Activated naive CD8-positive, alpha-beta T cell treated with anti-CD3 and anti-CD28 coated beads for 36 hours (primary cell): Measurements from ENCODE around the gene SPEG. TPM values are rescaled to one million over a fixed set of nuclear protein-coding genes. Genes with fewer than 3 reads are reported as not detected.

Experiments
- DNase-seq: peaks from one replicate; pipeline ENCODE4 v3.0.0; 2021
- H3K27ac Mint-ChIP-seq: one replicate; pipeline ENCODE4 v1.8.0; 2022; ENCODE audit warnings: mild to moderate bottlenecking, moderate library complexity, mixed read lengths
- H3K27me3 Mint-ChIP-seq: one replicate; pipeline ENCODE4 v1.8.0; 2022; ENCODE audit warnings: mild to moderate bottlenecking, mixed read lengths
- H3K36me3 Mint-ChIP-seq: one replicate; pipeline ENCODE4 v1.8.0; 2021; ENCODE audit warnings: mild to moderate bottlenecking, mixed read lengths
- H3K4me1 Mint-ChIP-seq: one replicate; pipeline ENCODE4 v1.8.0; 2021; ENCODE audit warnings: mixed read lengths
- H3K4me3 Mint-ChIP-seq: one replicate; pipeline ENCODE4 v1.8.0; 2022; ENCODE audit warnings: mild to moderate bottlenecking, moderate library complexity, mixed read lengths
- H3K9me3 Mint-ChIP-seq: one replicate; pipeline ENCODE4 v1.8.0; 2022; ENCODE audit warnings: mixed read lengths
- total RNA-seq, 2 experiments: library from RNA; stranded (reverse); gene quantifications; one replicate each; pipeline ENCODE4 v1.2.3, GENCODE V29; 2021

The SPEG gene
- total RNA-seq, 2 experiments from 2014 or later, result 1.5 to 1.6 TPM

DNA sequence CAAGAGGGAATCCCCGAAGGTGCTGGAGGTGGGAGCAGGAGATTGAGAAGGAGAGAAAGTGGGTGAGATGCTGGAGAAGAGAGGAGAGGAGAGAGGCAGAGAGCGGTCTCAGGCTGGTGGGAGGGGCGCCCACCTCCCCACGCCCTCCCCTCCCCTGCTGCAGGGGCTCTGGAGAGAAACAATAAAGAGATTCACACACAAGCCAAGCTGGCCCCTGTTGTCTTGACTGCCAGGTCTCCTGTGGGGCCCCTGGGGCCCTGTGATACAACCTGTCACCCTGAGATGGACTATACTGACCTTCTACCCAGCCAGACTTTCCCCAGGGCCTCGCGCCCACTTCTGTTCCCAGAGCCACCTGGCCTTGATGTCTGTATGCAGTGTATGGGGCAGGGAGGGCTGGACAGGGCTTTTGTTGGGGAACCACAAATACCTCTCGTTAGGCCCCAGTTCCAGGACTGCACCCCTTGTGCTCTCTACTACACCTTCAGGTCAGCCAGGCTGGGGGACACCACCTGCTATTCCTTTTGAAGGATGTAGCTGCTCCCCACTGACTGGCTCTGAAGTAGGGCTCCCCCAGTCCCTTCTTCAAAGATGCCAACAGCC lies 8.0 kb upstream of the SPEG start:
- no peaks in the 10 kb centered on the region for H3K9me3 Mint-ChIP-seq
- no peak overlapping the region for H3K27ac Mint-ChIP-seq
- no peaks in the 10 kb centered on the region for H3K36me3 Mint-ChIP-seq
- H3K4me3 Mint-ChIP-seq, result no peak overlapping the region
- H3K27me3 Mint-ChIP-seq, result peaks cover 22% of the 10 kb centered on the region
- H3K4me1 Mint-ChIP-seq, result no peaks in the 10 kb centered on the region
- no peak for DNase-seq

DNA sequence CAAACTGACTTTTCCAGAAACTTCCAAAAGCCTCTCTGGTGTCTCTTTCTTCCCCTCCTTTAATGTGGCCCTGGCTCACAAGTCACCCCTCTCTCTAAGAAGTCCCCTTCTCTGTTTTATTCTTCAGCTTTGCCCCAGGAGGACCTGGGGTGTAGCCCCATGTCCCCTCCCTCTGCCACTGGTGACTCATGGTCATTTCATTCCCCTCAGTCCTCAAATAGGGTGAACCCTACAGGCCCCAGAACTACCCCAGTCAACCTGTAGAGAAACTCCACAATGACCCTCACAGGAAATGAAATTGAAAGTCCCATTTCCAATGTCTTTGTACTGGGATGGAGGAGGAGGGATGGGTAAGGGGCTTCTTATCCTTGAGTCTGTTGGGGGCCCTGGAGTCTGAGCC lies 6.2 kb upstream of the SPEG start:
- Mint-ChIP-seq H3K9me3 (no peaks in the 10 kb centered on the region), H3K4me3 (no peak overlapping the region)

DNA sequence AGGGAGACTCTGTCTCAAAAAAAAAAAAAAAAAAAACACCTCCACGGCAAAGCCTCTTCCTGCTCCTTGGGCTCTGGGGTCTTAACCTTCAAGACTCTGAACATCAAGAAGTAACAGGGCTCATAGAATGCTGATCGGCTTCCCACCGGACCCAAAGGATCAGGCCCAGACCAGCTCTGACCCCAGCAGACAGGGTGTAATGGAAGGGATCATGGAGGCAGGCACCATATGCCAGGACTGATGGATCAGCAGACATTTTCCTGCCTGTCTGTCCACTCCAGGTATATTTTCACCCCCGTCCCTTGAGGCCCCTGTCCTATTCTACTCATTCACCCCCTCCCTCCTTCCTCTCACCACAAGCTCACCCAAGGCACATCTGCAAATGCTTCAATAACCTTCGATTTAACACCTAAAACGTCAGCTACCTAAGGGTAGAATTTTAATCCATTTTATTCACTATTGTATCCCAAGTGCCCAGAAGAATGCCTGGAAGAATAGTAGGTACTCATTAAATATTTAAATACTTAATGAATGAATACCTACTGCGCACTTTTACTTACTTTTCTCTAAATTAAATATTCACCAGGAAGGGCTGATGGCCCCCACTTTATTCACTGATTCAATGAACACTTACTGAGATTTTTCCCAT lies 4.6 kb upstream of the SPEG start:
- Mint-ChIP-seq H3K4me1 (no peaks in the 10 kb centered on the region), H3K27me3 (peaks cover 21% of the 10 kb centered on the region), H3K4me3 (no peak overlapping the region), H3K27ac (no peak overlapping the region), H3K9me3 (no peaks in the 10 kb centered on the region), H3K36me3 (no peaks in the 10 kb centered on the region)
- DNase-seq, result no peak

More for the DNA sequence above, 6.2 kb upstream of the SPEG start:
- no peak for DNase-seq
- no peak overlapping the region for H3K27ac Mint-ChIP-seq
- no peaks in the 10 kb centered on the region for H3K4me1 Mint-ChIP-seq
- no peaks in the 10 kb centered on the region for H3K36me3 Mint-ChIP-seq
- H3K27me3 Mint-ChIP-seq, result peaks cover 20% of the 10 kb centered on the region

- H3K4me1 Mint-ChIP-seq, result no peaks in the 10 kb centered on the region
- no peak overlapping the region for H3K4me3 Mint-ChIP-seq
- DNase-seq, result no peak
- peaks cover 25% of the 10 kb centered on the region for H3K27me3 Mint-ChIP-seq
- no peak overlapping the region for H3K27ac Mint-ChIP-seq
- no peaks in the 10 kb centered on the region for H3K9me3 Mint-ChIP-seq
- H3K36me3 Mint-ChIP-seq, result no peaks in the 10 kb centered on the region
Observed at GRCh38 chr2:219430633-219431615, 3.7 kb upstream of the SPEG start.

GRCh38 chr2:219433666-219434467 lies 776 bp upstream of the SPEG start:
- H3K36me3 Mint-ChIP-seq, result no peaks in the 10 kb centered on the region
- peak; percentile 52 for DNase-seq
- no peaks in the 10 kb centered on the region for H3K9me3 Mint-ChIP-seq
- H3K4me1 Mint-ChIP-seq, result no peaks in the 10 kb centered on the region
- H3K27me3 Mint-ChIP-seq, result peaks cover 22% of the 10 kb centered on the region
- no peak overlapping the region for H3K27ac Mint-ChIP-seq
- no peak overlapping the region for H3K4me3 Mint-ChIP-seq

- Mint-ChIP-seq H3K36me3 (no peaks in the 10 kb centered on the region), H3K27ac (no peak overlapping the region), H3K9me3 (no peaks in the 10 kb centered on the region), H3K27me3 (peaks cover 22% of the 10 kb centered on the region), H3K4me3 (no peak overlapping the region), H3K4me1 (no peaks in the 10 kb centered on the region)
- no peak for DNase-seq
Observed at GRCh38 chr2:219434468-219434717, 250 bp upstream of the SPEG start.

- H3K27ac Mint-ChIP-seq, result no peak overlapping the region
- peaks cover 23% of the 10 kb centered on the region for H3K27me3 Mint-ChIP-seq
- no peak for DNase-seq
- H3K4me3 Mint-ChIP-seq, result no peak overlapping the region
- no peaks in the 10 kb centered on the region for H3K9me3 Mint-ChIP-seq
- no peaks in the 10 kb centered on the region for H3K36me3 Mint-ChIP-seq
- no peaks in the 10 kb centered on the region for H3K4me1 Mint-ChIP-seq
Observed at GRCh38 chr2:219435701-219436100, 1.1 kb downstream of the SPEG start.

- Mint-ChIP-seq H3K4me1 (peaks cover 6% of the 10 kb centered on the region), H3K36me3 (no peaks in the 10 kb centered on the region), H3K27ac (no peak overlapping the region), H3K27me3 (peaks cover 28% of the 10 kb centered on the region), H3K4me3 (no peak overlapping the region), H3K9me3 (no peaks in the 10 kb centered on the region)
- no peak for DNase-seq
Observed at GRCh38 chr2:219436491-219436890, 1.8 kb downstream of the SPEG start.

- Mint-ChIP-seq H3K36me3 (no peaks in the 10 kb centered on the region), H3K4me3 (no peak overlapping the region), H3K4me1 (peaks cover 7% of the 10 kb centered on the region), H3K27ac (no peak overlapping the region), H3K27me3 (peaks cover 28% of the 10 kb centered on the region), H3K9me3 (no peaks in the 10 kb centered on the region)
- no peak for DNase-seq
Observed at GRCh38 chr2:219437141-219437540, 2.5 kb downstream of the SPEG start.

DNA sequence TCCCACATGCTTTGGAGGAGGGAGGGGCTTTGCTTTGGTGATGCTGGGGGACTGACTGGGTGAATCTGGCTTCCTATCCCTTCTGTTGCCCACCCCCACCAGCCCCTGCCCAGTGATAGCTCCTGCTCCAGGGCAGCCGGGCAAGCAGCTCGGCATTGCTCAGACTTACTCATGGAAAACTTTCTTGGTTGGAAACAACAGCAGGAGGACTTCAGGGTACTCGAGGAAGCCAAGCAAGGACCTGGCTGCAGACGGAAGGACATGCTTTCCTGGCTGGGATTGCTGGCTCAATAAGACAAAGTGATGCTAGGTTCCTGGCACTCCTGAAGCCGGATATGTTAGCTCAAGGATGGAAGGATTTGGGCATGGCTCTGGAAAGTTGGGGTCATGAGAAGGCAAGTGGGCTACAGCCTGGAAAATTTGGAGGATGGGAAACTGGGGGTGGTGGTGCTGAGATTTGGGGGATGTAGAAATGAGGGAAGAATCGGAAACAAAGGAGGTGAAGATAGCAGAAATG lies 3.1 kb downstream of the SPEG start:
- H3K4me1 Mint-ChIP-seq, result peaks cover 11% of the 10 kb centered on the region
- H3K4me3 Mint-ChIP-seq, result no peak overlapping the region
- no peak for DNase-seq
- no peak overlapping the region for H3K27ac Mint-ChIP-seq
- no peaks in the 10 kb centered on the region for H3K36me3 Mint-ChIP-seq
- no peaks in the 10 kb centered on the region for H3K9me3 Mint-ChIP-seq
- peaks cover 32% of the 10 kb centered on the region for H3K27me3 Mint-ChIP-seq

DNA sequence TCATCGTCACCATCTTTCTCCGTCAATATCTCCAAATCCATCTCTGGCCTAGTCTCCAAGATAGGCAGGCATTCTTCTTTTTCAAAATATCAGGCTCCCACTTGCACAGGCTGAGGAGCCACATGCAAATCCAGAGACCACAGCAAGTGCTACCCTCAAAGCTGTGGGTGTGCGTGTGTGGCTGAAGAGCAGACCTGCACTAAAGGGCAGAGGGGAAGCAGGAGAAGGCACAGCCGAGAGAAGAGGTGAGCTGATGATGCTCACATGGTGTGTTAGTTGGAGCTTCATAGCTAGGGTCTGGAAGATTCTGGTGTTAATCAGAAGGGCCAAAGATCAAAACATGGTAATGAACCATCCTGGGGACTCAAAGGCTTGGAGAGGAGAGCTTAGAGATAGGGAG lies 3.8 kb downstream of the SPEG start:
- H3K4me3 Mint-ChIP-seq, result no peak overlapping the region
- H3K27me3 Mint-ChIP-seq, result peaks cover 31% of the 10 kb centered on the region
- no peaks in the 10 kb centered on the region for H3K36me3 Mint-ChIP-seq
- no peak overlapping the region for H3K27ac Mint-ChIP-seq
- no peak for DNase-seq
- H3K4me1 Mint-ChIP-seq, result peaks cover 12% of the 10 kb centered on the region
- no peaks in the 10 kb centered on the region for H3K9me3 Mint-ChIP-seq

GRCh38 chr2:219439506-219439905 lies 4.9 kb downstream of the SPEG start:
- peaks cover 24% of the 10 kb centered on the region for H3K27me3 Mint-ChIP-seq
- peaks cover 12% of the 10 kb centered on the region for H3K4me1 Mint-ChIP-seq
- no peak overlapping the region for H3K27ac Mint-ChIP-seq
- no peaks in the 10 kb centered on the region for H3K36me3 Mint-ChIP-seq
- no peaks in the 10 kb centered on the region for H3K9me3 Mint-ChIP-seq
- no peak overlapping the region for H3K4me3 Mint-ChIP-seq
- DNase-seq, result no peak

DNA sequence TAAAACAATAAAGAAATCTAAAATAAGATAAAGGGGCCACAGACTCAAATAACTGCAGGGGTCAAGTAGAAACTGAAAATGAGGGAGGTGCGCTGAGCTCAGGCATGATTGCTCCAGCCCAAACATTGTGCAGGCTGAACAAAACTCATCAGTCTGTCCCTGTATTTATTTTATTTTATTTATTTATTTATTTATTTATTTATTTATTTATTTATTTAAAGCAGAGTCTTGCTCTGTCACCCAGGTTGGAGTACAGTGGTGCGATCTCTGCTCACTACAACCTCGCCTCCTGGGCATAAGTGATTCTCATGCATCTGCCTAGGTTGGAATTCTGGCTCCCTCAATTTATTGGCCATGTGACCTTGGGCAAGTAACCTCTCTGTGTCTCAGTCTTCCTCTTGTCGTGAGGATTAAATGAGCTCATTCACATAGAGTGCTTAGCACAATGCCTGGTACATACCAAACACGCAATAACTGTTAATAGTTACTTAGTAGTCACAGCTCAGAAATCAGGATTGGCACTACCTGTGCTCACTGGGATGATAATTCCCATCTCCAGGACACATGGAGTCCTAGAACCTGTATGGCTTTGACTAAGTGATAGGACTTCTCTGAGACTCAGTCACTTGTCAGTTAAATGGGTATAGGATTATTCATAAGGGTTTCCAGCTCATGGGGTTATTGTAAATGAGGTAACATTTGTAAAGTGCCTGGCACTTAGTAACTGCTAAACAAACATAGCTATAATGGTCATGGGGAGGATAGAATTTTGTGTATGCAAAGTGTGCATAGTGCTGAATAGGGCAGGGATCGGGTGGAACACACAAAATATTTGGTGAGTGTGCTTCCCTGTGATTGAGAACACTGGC lies 6.0 kb downstream of the SPEG start:
- no peak overlapping the region for H3K27ac Mint-ChIP-seq
- H3K4me1 Mint-ChIP-seq, result peaks cover 12% of the 10 kb centered on the region
- DNase-seq, result no peak
- peaks cover 19% of the 10 kb centered on the region for H3K27me3 Mint-ChIP-seq
- H3K9me3 Mint-ChIP-seq, result no peaks in the 10 kb centered on the region
- no peaks in the 10 kb centered on the region for H3K36me3 Mint-ChIP-seq
- peak overlapping the region; percentile 20 for H3K4me3 Mint-ChIP-seq
